Stimulated activated naive CD4-positive, alpha-beta T cell treated with Interleukin-2 at 50 U/mL for 16 hours (primary cell): ENCODE data around the gene SPEF1.

Experiments used
- DNase-seq: peaks from one replicate; lab custom pipeline; 2025; lab: John Stamatoyannopoulos, UW

The SPEF1 gene

DNA sequence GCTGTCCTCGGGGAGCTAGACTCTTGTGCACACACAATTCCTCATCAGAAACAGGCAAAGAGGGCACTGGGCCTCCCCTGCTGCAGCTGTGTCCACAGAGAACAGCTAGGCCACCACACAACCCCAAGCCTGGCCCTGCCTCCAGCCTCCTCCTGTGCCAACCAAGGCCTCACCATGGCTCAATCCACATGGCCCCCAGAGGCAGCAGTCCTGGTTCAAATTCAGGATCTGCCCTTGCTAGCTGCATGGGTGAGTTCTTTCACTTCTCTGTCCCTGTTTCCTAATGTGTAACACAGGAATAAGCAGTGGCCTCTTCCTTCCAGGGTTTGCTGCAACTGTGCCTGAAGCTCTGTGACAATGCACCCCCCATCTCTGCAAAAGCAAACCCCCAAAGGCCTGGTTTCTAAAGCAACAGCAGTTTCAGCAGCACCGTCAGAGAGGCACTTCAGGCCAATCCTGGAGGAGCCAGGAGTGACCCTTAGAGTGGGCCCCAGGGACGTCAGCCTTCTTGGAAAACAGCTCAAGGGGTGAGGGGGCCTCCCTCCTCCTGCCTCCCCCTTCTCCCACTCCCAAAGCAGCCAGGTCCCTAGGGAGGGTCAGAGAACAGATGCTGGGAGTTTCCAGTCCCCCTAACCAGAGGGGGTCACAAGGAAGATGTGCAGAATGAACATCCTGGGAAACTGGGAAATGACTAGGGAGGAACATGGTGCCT, 15.9 kb downstream of the SPEF1 start:
- no peak for DNase-seq

DNA sequence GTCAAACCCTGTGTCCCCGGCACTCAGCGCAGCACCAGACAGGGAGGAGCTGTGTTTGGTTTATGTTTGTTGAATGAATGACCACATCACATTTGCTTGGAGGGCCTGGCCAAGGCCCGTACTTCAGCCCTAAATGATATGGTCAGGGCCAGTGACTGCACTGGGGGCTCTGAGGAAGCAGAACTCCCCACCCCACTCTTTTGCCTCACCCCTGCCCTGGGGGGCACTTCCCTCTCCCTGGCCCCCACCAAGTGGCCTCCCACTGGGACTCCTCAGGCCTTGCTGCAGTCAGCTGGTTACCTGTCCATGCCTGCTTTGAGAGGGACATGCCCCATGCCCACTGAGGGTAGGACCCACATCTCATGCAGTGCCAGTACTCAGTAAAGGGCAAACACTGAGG, 16.6 kb downstream of the SPEF1 start:
- DNase-seq, result no peak

DNA sequence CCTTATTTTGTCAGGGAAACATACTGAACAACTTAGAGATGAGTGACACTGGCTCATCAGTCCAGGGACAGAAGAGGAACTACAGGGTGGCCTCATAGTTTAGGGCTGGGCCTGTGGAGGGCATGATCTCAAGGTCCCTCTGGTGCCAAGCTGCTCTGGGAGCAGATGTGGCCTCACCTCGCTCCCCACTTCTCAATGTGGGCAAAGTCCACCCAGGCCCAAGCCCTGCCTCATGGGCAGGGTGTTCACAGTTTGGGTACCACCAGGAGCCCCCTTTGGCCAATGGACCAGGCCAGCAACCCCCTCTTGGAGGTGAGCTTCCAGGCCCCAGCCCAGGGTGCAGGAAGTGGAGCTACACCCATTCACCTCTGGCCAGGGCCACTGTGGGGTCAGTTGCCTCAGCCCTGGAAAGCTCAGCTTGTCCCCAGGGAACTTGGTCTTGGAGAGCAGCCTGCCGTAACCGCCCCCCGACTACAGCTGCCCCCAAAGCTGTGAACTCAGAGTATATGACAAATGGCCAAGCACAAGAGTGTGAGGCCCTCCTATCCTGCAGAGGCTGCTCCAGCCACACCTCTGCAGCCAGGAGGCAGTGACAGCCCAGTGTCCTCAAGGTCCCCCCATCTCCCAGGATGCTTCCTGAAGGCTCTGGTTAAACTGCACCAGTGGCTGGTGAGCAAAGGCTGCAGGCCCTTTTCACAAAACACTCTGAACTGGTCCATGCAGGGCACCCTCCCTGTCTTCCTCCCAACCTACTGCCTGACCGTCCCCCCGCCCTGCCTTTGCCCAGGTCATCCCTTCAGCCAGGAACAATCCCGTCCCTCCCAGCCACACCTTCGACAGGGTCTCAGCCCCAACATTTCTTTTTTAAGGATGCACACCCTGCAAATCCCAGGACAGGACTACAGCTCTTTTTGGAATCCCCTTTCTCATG, 17.3 kb downstream of the SPEF1 start:
- DNase-seq, result no peak

DNA sequence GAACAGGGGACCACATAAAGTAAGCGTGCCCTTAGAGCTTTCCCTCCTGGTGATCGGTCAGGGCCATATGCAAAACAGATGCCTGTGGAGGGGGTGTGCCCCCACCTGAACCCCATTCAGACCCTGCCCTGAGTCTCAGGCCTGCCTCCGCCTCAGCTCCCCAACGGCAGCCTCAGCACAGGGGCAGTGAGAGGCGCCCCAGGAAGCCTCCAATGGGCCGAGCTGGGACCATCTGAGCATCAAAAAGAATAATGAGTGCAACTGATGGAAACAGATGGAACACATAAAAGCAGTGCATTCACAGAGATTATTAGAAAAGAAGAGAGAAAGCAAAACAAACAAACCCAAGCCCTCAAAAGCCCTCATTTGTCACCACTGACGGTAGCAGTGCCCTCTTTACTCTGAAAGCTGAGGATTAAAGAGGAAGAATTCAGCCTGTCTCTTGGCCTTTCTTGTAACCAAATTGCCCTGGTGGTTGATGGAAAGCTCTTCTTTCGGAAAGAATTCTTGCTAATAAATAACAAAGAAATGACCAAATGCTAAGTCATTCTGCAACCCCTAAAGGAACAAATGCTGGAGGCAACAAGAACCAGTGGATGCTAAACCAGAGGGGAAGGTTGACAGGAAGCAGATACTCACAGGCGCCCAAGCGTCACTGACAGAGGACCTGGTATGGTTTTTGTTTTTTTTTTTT, 20.4 kb downstream of the SPEF1 start:
- no peak for DNase-seq

DNA sequence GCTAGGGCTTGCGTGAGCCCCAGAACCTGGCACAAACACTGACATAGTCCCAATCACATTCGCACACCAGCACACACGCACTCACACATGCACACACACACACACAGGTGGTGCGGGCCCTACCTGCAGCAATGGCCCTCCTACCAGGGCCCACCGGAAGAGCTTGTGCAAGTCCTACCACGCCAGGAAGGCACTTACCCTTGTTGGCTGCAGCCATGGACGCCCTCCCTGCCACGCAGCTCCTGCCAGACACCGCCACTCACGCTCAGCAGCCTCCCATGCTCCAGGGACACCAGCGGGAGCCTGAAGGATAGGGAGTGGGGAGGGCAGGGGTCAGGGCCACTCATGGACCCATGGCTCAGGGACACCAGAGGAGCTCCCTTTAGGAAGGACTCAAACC, 21.4 kb downstream of the SPEF1 start:
- DNase-seq, result no peak

DNA sequence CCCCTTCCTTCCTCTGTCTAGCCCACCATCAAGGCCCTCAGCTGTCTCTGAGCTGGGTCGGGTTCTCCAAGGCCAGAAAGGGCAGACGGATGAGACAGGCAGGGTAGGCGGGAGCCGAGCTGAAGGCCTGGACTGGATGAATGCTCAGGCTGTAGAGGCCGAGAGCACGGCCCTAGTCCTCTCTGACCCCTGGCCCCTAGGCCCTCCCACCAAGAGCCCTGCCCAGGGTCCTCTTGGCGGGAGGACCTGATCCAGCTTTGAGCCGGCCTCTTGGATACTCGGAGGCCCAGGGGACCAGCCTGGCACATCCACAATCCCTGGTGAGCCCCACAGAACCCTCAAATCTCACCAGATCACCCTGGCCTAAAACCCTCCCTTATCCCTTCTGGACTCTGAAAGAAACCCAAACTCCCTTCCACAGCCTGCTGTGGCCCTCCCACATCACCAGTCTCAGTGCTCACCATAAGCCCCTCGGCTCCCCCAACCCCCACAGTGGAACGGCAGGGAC, 21.9 kb downstream of the SPEF1 start:
- no peak for DNase-seq

DNA sequence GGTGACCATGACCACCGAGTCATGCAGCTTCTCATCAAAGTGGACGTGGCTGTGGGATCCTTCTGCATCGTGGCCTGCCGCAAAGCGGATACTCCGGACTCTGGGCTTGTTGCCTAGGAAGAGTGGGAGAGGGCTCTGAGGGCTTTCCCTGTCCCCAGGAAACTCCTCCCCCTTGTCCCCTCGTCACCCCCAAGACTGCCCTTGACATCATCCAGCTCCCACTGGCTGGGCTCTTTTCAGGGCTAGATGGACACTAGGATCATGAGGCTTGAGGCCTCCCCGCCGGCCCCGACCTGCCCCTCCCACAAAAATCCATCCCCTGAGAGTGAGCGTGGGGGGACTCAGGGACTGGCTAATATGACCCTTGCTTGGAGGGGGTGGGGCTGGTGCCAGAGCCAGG, 22.7 kb downstream of the SPEF1 start:
- no peak for DNase-seq

DNA sequence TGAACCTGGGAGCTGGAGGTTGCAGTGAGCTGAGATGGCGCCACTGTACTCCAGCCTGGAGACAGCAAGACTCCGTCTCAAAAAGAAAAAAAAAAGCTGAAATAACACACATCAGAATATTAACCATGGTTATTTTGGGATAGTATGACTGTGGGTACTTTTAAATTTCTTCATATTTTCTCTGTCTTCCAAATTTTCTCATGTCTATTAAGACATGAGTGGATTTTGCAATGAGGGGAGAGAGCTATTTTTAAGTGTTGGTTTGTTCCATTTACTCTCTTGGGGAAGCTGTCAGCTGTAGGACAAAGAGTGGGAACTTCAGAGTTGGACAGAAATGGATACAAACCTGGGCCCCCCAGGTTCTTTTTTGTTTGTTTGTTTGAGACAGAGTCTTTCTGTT, 24.0 kb downstream of the SPEF1 start:
- no peak for DNase-seq

DNA sequence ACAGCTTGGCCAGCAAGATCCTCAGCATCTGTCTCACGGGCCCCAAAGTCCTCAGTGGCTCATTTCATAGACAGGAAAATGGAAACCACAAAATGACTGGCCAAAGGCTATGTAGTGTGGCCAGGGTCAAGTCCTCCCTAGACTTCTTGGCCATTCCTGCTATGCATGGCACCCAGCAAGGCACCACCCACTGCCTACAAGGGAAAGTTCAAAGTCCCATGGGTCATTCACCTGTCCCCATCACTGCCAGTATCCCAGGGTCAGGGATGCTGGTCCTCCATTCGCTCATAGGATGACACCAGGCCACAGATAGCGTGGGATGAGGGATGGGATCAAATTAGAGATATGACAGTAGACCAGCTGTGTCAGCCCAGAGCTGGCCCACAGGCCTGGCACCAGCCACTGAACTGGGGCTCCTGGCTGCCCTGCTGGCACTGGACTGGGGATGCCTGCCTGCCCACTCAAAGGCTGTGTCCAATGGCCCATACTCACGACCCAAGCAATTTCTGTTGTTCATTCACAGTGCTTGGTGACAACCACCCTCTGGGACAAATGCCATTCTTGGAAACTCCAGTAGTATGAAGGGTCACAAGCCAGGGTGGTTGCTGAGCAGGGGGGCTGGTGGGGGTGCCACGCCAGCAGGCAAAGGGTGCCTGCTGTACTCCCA, 25.3 kb downstream of the SPEF1 start:
- DNase-seq, result no peak

DNA sequence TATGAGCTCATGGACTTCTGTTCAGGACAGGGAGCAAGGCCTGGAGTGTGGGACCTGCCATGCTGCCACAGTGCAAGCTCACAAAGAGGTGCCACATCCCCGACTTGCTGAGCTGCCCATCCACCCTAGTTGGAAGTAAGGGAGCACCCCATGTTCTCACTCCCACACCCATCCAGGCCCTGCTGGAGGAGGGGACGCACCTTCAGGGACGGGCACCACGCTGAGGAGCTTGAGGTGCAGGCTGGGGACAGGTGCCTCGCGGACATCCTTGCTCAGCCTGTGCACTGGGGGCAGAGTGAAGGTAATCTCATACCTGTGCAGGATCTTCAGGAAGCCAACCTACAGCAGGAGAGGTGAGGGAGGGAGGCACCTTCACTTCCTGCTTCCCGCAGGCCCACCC, 26.0 kb downstream of the SPEF1 start:
- DNase-seq, result no peak

DNA sequence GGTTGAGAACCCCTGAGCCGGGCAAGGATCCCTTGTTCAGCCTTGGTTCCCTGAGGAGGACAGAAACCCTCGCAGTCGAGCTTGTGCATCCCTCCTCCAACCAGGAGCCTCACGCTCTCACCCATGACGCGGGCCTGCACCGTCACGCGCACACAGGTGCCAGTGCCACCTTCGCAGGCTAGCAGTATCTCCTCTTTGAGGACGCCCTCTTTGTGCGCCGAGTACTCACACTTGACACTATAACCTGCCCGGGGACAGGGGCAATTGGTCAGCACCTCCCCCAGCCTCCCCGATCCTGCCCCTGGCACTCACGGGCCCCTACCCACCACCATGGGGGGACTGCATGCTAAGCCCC, 27.0 kb downstream of the SPEF1 start:
- DNase-seq, result no peak

DNA sequence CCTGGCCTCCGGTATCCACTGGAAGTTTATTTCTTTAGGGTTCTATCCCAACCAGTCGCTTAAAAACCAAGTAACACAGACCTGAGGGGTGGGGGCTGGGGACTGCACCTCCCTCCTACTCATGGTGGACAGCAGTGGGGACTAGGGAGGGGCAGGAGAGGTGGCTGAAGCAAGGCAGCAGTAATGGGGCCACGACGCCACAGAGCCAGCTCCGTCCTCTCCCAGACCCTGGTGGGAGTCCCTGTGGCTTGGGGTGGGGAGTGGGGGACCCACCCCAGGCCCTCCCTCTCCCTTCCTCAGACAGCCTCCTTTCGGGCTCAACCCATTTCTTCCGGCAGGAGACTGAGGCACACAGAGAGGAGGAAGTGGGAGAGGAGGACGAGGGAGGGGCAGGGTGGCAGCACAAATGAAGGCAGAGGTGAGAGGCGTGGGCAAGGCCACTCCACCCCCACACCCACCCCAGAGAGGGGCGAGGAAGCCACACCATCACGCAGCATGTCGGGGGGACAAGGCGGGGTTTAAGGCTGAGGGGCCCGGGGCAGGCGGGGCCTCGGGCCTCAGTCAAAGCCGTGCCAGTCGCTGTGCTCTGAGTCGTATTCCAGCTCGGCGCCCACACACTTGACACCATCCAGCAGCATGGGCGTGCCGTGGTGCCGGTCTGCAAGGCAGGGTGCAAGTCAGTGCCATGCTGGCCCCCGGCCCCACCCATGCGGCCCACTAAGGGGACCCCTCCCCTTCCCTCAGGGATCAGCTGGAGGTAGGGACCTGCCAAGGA, 27.6 kb downstream of the SPEF1 start:
- DNase-seq, result no peak

DNA sequence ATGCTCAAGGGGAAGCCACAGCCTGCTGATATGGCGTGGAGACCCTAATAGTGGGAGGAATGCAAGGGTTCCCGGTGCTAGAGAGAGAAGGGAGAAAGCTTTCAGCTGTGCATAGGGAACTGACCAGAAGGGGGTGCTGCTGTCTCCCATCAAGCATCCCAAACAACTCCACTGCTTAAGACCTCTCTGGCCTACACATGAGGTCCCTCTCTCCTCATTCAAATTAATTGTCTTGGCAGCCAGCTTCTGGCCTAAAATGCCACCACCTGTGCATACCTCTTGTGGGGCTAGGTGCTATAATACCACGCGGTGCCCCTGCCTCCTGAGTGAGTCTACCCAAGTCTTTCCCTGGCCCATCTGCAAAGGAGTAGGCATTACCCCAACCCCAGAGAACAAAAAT, 28.1 kb downstream of the SPEF1 start:
- peak; percentile 27 for DNase-seq

DNA sequence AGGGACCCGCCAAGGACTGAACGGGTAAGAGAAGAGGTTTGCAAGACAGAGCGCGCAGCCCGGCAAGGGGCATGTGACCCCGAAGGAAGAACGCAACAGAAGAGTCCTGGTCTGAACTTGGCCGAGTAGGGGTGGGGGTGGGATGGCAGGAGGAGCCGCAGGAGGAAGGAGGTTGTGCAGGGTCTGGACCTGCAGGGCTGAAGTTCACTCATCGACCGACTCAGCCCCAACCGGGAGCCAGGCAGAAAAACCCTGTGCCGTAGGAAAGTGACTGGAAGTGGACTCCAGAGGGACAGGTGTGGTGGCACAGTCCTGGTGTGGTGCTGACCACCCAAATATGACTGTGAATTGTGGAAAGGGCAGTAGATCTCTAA, 28.9 kb downstream of the SPEF1 start:
- DNase-seq, result no peak

DNA sequence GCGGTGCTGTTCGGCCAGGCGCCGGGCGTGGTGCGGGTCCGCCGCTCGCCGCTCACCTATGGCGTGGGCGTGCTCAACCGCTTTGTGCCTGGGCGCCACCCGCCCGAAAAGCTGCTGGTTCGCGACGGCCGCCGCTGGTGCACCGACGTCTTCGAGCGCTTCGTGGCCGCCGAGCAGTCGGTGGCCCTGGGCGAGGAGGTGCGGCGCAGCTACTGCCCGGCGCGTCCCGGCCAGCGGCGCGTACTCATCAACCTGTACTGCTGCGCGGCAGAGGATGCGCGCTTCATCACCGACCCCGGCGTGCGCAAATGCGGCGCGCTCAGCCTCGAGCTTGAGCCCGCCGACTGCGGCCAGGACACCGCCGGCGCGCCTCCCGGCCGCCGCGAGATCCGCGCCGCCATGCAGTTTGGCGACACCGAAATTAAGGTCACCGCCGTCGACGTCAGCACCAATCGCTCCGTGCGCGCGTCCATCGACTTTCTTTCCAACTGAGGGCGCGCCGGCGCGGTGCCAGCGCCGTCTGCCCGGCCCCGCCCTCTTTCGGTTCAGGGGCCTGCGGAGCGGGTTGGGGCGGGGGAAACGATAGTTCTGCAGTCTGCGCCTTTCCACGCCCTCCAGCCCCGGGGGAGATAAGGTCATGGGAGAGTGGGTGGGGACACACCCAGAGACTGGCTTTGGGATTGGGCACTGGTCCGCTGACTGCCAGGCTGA, 29.4 kb downstream of the SPEF1 start:
- peak; percentile 61 for DNase-seq

DNA sequence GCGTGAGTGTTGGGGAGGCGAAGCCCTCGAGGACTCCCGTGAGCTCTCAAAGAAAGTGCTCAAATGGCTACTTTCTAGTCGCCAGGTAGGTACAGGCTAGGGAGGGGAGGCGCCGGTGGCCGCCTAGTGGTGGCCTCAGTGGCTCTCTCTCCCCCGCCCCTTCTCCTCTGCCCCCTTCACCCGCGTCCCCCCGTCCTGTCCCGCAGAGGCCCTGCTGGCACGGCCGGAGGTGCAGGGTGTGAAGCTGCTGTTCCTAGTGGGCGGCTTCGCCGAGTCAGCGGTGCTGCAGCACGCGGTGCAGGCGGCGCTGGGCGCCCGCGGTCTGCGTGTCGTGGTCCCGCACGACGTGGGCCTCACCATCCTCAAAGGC, 30.0 kb downstream of the SPEF1 start:
- no peak for DNase-seq

DNA sequence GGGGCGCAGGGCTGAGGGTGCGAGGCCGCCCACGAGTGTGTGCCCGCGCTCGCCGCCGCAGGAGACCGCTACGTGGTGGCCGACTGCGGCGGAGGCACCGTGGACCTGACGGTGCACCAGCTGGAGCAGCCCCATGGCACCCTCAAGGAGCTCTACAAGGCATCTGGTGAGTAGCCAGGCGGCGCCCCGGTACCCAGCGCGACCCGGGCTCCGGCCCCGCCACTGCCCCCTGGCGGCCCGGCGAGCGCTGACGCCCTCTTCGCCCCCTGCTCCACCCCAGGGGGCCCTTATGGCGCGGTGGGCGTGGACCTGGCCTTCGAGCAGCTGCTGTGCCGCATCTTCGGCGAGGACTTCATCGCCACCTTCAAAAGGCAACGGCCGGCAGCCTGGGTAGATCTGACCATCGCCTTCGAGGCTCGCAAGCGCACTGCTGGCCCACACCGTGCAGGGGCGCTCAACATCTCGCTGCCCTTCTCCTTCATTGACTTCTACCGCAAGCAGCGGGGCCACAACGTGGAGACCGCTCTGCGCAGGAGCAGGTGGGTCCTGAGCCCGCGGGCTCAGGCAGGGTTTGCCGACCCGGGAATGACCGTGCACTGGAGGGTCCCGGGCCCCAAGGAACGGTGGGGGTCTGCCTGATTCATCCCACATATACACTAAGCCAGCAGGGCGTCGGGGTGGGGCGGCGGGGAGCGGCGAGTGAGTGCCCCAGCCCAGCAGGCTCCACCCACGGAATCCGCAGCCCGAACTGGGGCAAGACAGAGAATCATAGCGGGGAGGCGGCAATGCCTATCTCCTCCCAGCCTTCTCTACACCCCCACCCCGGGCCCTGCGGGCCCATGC, 31.3 kb downstream of the SPEF1 start:
- DNase-seq, result peak; percentile 5

DNA sequence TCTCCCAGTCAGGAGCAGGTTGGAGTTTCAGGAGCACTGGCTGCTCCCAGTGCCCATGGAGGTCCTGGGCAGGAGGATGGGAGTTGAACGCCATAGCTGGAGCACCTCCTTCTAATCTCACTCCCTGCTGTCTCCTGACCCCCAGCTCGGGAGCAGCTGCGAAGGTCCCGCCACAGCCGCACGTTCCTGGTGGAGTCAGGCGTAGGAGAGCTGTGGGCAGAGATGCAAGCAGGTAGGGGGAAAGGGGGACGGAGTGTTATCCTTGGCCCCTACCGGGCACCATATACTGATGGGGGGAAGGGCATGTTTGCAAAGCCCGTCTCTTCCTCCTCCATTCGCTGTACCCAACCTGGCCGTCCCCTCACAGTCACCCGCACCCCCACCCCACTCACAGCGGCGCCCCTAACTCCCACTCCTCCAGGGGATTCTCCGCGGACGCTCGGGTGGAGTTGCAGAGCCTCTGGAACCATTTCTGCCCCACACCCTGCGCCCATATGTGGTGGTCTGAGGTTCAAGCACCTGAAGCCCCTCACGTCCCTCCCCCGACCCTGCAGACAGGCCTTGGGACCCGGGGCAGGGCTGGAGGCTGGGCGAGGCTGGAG, 32.1 kb downstream of the SPEF1 start:
- DNase-seq, result no peak

DNA sequence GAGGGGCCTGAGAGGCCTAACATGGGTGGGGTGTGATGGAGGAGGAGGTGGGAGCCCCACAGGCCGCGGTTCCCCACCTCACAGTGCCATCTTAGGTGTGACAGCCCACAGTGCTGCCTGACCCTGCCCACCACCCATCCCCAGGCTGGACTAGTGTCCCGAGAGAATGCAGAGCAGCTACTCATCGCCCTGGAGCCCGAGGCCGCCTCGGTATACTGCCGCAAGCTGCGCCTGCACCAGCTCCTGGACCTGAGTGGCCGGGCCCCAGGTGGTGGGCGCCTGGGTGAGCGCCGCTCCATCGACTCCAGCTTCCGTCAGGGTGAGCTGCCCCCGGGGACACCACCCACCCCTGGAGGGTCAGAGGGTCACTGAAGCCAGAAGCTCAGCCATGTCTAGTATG, 33.2 kb downstream of the SPEF1 start:
- no peak for DNase-seq

DNA sequence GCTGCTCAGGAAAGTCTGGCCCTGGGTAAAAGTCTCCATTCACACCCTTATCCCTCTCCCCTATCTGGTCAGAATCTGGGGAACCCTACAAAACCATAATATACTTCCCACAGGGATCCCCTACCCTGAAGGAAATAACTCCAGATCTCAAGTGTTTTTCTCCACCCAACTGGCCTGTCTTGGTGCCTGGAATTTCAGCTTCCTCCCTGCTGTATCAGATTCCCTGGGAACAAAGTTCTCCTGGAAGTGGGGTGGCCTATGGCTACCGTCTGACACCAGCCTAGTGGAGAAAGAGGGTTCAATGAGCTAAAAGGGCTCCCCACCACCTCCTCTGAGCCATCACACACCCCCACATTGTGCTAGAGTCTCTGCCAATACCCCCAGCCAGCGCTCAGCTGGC, 33.8 kb downstream of the SPEF1 start:
- no peak for DNase-seq
